ENCODE measurements around the gene STOX2.

- TF ChIP-seq YY1 (IDR thresholded peaks at IDR 0.05; ENCODE audit: low read depth): no peak
- TF ChIP-seq, protein P1, sequence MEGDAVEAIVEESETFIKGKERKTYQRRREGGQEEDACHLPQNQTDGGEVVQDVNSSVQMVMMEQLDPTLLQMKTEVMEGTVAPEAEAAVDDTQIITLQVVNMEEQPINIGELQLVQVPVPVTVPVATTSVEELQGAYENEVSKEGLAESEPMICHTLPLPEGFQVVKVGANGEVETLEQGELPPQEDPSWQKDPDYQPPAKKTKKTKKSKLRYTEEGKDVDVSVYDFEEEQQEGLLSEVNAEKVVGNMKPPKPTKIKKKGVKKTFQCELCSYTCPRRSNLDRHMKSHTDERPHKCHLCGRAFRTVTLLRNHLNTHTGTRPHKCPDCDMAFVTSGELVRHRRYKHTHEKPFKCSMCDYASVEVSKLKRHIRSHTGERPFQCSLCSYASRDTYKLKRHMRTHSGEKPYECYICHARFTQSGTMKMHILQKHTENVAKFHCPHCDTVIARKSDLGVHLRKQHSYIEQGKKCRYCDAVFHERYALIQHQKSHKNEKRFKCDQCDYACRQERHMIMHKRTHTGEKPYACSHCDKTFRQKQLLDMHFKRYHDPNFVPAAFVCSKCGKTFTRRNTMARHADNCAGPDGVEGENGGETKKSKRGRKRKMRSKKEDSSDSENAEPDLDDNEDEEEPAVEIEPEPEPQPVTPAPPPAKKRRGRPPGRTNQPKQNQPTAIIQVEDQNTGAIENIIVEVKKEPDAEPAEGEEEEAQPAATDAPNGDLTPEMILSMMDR (IDR thresholded peaks at IDR 0.05): no peak
Measured at GRCh38 chr4:183889190-183889589, 15.9 kb upstream of the STOX2 start.

All from SK-N-SH (cell line).